Measurements from ENCODE around the gene SLC12A9. TPM values are rescaled to one million over a fixed set of nuclear protein-coding genes. Genes with fewer than 3 reads are reported as not detected.

SLC12A9 gene
- total RNA-seq, 1 donor from 2014 or later = 30.5 TPM

DNA sequence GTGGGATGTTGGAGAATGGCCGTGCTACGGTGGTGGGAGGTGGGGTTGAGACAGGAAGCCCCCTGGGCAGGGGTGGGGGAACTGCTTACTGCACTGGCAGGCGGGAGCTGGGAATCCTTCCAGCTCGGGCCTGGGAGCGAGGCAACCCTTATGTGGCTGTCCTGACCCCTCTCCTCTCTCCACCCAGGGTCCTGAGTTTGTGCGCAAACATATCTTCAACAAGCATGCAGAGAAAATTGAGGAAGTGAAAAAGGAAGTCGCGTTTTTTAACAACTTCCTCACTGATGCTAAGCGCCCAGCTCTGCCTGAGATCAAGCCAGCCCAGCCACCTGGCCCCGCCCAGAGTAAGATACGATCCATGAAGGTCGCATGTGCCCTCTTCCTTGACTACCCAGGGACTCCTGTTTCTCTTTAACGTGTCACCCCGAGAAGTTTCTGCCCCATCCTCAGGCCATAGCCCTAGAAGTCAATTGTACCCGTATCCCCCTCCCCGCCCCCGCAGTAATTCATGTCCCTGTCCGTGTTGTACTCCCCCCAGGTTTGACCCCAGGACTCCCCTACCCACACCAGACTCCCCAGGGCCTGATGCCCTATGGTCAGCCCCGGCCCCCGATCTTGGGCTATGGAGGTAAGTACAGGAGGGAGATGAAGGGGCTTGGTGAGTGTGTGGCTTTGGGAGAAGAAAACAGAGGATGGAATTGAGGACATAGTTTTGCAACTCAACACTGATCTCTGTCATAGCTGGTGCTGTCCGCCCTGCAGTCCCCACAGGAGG lies 35.2 kb downstream of the SLC12A9 start:
- no peak for TF ChIP-seq EZH2 (IDR thresholded peaks at IDR 0.05; ENCODE audit: insufficient read depth, low read length)
- TF ChIP-seq, protein P1, sequence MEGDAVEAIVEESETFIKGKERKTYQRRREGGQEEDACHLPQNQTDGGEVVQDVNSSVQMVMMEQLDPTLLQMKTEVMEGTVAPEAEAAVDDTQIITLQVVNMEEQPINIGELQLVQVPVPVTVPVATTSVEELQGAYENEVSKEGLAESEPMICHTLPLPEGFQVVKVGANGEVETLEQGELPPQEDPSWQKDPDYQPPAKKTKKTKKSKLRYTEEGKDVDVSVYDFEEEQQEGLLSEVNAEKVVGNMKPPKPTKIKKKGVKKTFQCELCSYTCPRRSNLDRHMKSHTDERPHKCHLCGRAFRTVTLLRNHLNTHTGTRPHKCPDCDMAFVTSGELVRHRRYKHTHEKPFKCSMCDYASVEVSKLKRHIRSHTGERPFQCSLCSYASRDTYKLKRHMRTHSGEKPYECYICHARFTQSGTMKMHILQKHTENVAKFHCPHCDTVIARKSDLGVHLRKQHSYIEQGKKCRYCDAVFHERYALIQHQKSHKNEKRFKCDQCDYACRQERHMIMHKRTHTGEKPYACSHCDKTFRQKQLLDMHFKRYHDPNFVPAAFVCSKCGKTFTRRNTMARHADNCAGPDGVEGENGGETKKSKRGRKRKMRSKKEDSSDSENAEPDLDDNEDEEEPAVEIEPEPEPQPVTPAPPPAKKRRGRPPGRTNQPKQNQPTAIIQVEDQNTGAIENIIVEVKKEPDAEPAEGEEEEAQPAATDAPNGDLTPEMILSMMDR (IDR thresholded peaks at IDR 0.05; ENCODE audit: insufficient read depth, low read depth, low read length) = no peak
- Histone ChIP-seq H3K9ac (ENCODE audit: low read length) (peak overlapping the region; percentile 86), H3K79me2 (ENCODE audit: insufficient read depth, low read length) (peaks cover 58% of the 10 kb centered on the region), H3K27ac (ENCODE audit: low read depth, low read length) (no peak overlapping the region), H3K27me3 (ENCODE audit: insufficient read depth, low read length) (no peaks in the 10 kb centered on the region), H2AFZ (ENCODE audit: low read depth, low read length) (no peak overlapping the region), H3K4me3 (ENCODE audit: insufficient read depth, low read depth, low read length) (peak overlapping the region; percentile 63), H3K9me3 (ENCODE audit: insufficient read depth, low read depth, low read length) (no peaks in the 10 kb centered on the region), H3K36me3 (ENCODE audit: insufficient read depth, low read length) (peaks cover 37% of the 10 kb centered on the region), H3K4me1 (ENCODE audit: insufficient read depth, low read length) (peaks cover 38% of the 10 kb centered on the region), H4K20me1 (ENCODE audit: insufficient read depth, low read length) (peaks cover 59% of the 10 kb centered on the region), H3K4me2 (ENCODE audit: low read length) (peak overlapping the region; percentile 82)
- no peaks in the 10 kb centered on the region for H3K27me3 Mint-ChIP-seq (ENCODE audit: low read depth, unreplicated experiment)
- peaks cover 24% of the 10 kb centered on the region for H3K36me3 Mint-ChIP-seq (ENCODE audit: low read depth, unreplicated experiment)
- H3K4me3 Mint-ChIP-seq (ENCODE audit: unreplicated experiment) = peak overlapping the region; percentile 79
- H3K27ac Mint-ChIP-seq (ENCODE audit: unreplicated experiment) = no peak overlapping the region
- peaks cover 19% of the 10 kb centered on the region for H3K4me1 Mint-ChIP-seq (ENCODE audit: low read depth, unreplicated experiment)
- FAIRE-seq (no peak), DNase-seq (ENCODE audit: low read depth) (no peak)
- H3K9me3 Mint-ChIP-seq (ENCODE audit: unreplicated experiment) = no peaks in the 10 kb centered on the region

DNA sequence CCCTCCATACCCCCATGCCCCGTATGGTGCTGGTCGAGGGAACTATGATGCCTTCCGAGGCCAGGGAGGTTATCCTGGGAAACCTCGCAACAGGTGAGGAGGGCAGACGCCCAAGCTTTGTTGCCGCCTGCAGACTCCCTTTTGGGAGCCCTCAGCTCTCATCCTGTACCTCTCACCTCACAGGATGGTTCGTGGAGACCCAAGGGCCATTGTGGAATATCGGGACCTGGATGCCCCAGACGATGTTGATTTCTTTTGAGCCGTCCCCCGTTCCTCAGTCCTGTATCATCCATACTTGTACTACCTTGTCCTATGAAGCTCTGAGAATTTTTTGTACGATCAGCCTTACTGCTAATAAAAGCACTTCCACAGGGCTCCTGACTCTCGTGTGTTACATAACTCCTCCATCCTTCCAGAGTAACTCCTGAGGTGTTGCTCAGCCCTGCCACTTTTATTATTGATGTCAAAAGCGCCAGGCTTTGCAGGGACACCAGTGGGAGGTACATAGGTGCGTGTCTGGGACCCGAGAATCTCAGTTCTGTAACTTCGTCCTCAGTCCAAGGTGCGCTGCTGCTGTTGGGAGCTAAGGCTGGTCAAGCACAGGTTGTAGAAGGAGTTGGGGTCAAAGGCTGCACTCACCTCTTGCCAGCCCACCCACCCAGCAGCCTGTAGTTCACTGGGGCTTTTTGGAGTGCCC lies 35.9 kb downstream of the SLC12A9 start:
- peak overlapping the region; percentile 86 for H3K9ac ChIP-seq (ENCODE audit: low read length)
- H3K79me2 ChIP-seq (ENCODE audit: insufficient read depth, low read length) = peaks cover 50% of the 10 kb centered on the region
- Mint-ChIP-seq H3K4me3 (ENCODE audit: unreplicated experiment) (peak overlapping the region; percentile 79), H3K4me1 (ENCODE audit: low read depth, unreplicated experiment) (peaks cover 19% of the 10 kb centered on the region), H3K9me3 (ENCODE audit: unreplicated experiment) (no peaks in the 10 kb centered on the region), H3K27ac (ENCODE audit: unreplicated experiment) (peak overlapping the region; percentile 58), H3K36me3 (ENCODE audit: low read depth, unreplicated experiment) (peaks cover 21% of the 10 kb centered on the region), H3K27me3 (ENCODE audit: low read depth, unreplicated experiment) (no peaks in the 10 kb centered on the region)
- H3K4me3 ChIP-seq (ENCODE audit: insufficient read depth, low read depth, low read length) = peak overlapping the region; percentile 63
- no peak for TF ChIP-seq EZH2 (IDR thresholded peaks at IDR 0.05; ENCODE audit: insufficient read depth, low read length)
- TF ChIP-seq, protein P1 (IDR thresholded peaks at IDR 0.05; ENCODE audit: insufficient read depth, low read depth, low read length) = no peak
- peaks cover 31% of the 10 kb centered on the region for H3K36me3 ChIP-seq (ENCODE audit: insufficient read depth, low read length)
- DNase-seq (ENCODE audit: low read depth) = no peak
- peak overlapping the region; percentile 73 for H3K27ac ChIP-seq (ENCODE audit: low read depth, low read length)
- H3K27me3 ChIP-seq (ENCODE audit: insufficient read depth, low read length) = no peaks in the 10 kb centered on the region
- peaks cover 38% of the 10 kb centered on the region for H3K4me1 ChIP-seq (ENCODE audit: insufficient read depth, low read length)
- no peaks in the 10 kb centered on the region for H3K9me3 ChIP-seq (ENCODE audit: insufficient read depth, low read depth, low read length)
- H2AFZ ChIP-seq (ENCODE audit: low read depth, low read length) = no peak overlapping the region
- H4K20me1 ChIP-seq (ENCODE audit: insufficient read depth, low read length) = peaks cover 53% of the 10 kb centered on the region
- FAIRE-seq = no peak
- H3K4me2 ChIP-seq (ENCODE audit: low read length) = peak overlapping the region; percentile 82

All from astrocyte (in vitro differentiated cells and primary cell).